Suprapubic skin (tissue), 4 donors: Measurements from ENCODE around the gene CFAP53. TPM values are rescaled to one million over a fixed set of nuclear protein-coding genes. Genes with fewer than 3 reads are reported as not detected.

Source experiments
- DNase-seq, 2 donors: peaks; one replicate each; pipeline ENCODE4 v3.0.0-alpha.2; 2019; ENCODE audit warnings: low spot score in 2 of 2
- H3K27ac ChIP-seq: fragments of 200-600 bp; sonication (generic); one replicate; pipeline ENCODE4 v1.5.1; 2019
- H3K27me3 ChIP-seq: fragments of 200-600 bp; sonication (generic); one replicate; pipeline ENCODE4 v1.5.1; 2019
- H3K36me3 ChIP-seq: fragments of 200-600 bp; sonication (generic); one replicate; pipeline ENCODE4 v1.5.1; 2019
- H3K4me1 ChIP-seq: fragments of 200-600 bp; sonication (generic); one replicate; pipeline ENCODE4 v1.5.1; 2019
- H3K4me3 ChIP-seq: fragments of 200-600 bp; sonication (generic); one replicate; pipeline ENCODE4 v1.5.1; 2019; ENCODE audit warnings: mild to moderate bottlenecking
- H3K9me3 ChIP-seq: fragments of 200-600 bp; sonication (generic); one replicate; pipeline ENCODE4 v1.5.1; 2019
- EP300 ChIP-seq: sonication (generic); formaldehyde crosslinking; IDR thresholded peaks from one replicate; pipeline ENCODE4 v1.6.1; 2017; ENCODE audit warnings: antibody characterized with exemption
- POLR2A ChIP-seq, 2 donors: fragments of 450-650 bp; IDR thresholded peaks; one replicate each; pipeline ENCODE4 v1.6.1; 2017; ENCODE audit warnings: antibody characterized with exemption in 2 of 2, mild to moderate bottlenecking in 2 of 2, moderate library complexity in 2 of 2
- POLR2AphosphoS5 ChIP-seq, 3 donors: sonication (generic); formaldehyde crosslinking; IDR thresholded peaks; one replicate each; pipeline ENCODE4 v1.6.1; 2017; ENCODE audit warnings: antibody characterized with exemption in 3 of 3
- WGBS: methylation state at CpG from one replicate; pipeline ENCODE4 v1.1.5; 2018; 5-methylcytosine and 5-hydroxymethylcytosine counted together
- total RNA-seq, 4 donors: library from RNA; depleted of rRNA; stranded (reverse); fragments of >200 nt; gene quantifications; one replicate each; pipeline ENCODE4 v1.1.0, GENCODE V29; 2016
- TF ChIP-seq, protein P1 (sequence below), 2 donors: fragments of 200-600 bp in 1 of 2; fragments of 450-650 bp in 1 of 2; sonication (generic) in 1 of 2; IDR thresholded peaks; one replicate each; pipeline ENCODE4 v1.5.1; 2016 to 2019; ENCODE audit warnings: antibody characterized with exemption in 2 of 2, mild to moderate bottlenecking in 1 of 2, moderate library complexity in 1 of 2

Gene CFAP53
- total RNA-seq, 4 donors from 2014 or later = 0.34 TPM; not detected in 3

DNA sequence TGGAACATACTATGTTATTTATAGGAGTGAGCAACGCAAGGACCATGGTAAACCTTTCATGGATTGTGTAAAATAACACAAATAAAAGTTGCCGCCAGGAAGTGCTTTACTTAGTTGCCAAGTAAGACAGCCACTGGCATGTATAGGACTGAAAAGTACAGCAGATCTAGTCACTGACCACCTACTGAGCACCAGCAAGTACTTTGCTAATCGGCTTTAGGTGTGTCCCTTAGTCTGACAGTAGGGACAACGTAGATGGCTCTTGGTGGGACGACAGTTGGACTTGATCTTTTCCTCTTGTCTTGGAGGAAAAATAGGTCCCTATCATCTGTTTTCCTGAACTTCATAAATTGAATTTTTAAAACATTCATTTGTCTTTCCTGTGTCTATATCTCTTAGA, 34.8 kb upstream of the CFAP53 start:
- Histone ChIP-seq H3K27ac (no peak overlapping the region), H3K4me1 (peaks cover 12% of the 10 kb centered on the region), H3K9me3 (no peaks in the 10 kb centered on the region), H3K4me3 (no peak overlapping the region), H3K36me3 (no peaks in the 10 kb centered on the region), H3K27me3 (peaks cover 62% of the 10 kb centered on the region)
- no peak for TF ChIP-seq POLR2AphosphoS5 (IDR thresholded peaks at IDR 0.05)
- no peak for TF ChIP-seq EP300
- TF ChIP-seq, protein P1, sequence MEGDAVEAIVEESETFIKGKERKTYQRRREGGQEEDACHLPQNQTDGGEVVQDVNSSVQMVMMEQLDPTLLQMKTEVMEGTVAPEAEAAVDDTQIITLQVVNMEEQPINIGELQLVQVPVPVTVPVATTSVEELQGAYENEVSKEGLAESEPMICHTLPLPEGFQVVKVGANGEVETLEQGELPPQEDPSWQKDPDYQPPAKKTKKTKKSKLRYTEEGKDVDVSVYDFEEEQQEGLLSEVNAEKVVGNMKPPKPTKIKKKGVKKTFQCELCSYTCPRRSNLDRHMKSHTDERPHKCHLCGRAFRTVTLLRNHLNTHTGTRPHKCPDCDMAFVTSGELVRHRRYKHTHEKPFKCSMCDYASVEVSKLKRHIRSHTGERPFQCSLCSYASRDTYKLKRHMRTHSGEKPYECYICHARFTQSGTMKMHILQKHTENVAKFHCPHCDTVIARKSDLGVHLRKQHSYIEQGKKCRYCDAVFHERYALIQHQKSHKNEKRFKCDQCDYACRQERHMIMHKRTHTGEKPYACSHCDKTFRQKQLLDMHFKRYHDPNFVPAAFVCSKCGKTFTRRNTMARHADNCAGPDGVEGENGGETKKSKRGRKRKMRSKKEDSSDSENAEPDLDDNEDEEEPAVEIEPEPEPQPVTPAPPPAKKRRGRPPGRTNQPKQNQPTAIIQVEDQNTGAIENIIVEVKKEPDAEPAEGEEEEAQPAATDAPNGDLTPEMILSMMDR (IDR thresholded peaks at IDR 0.05) = no peak
- no peak for TF ChIP-seq POLR2A (IDR thresholded peaks at IDR 0.05)
- no peak for DNase-seq
- WGBS = 72% methylated on average over 5 of the region's 5 CpGs

DNA sequence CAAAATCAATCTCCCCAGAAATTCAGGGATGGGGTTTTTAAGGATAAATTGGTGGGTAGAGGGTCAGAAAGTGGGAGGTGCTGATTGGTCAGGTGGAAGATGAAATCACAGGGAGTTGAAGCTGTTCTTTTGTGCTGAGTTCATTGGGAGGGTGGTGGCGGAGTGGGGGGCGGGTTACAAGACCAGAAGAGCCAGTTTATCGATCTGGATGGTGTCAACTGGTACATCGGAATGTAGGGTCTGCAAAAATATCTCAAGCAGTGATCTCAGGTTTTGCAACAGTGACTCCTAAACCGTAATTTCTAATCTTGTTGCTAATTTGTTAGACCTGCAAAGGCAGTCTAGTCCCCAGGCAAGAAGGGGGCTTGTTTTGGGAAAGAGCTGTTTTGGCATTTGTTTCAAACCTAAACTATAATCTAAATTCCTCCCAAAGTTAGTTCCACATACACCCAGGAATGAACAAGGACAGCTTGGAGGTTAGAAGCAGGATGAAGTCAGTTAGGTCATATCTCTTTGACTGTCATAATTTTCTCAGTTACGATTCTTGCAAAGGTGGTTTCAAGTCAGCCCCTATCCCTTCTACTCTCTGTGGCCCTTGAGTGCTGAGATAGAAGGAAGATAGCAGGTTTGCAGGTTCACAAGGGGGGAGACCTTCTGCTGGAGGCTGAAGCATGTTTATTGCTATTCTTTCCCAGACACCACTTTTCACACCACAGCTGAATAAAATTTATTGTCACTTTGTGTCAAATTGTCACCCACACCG, 33.5 kb upstream of the CFAP53 start:
- Histone ChIP-seq H3K9me3 (no peaks in the 10 kb centered on the region), H3K36me3 (no peaks in the 10 kb centered on the region), H3K4me3 (no peak overlapping the region), H3K27ac (no peak overlapping the region), H3K27me3 (peaks cover 55% of the 10 kb centered on the region), H3K4me1 (peaks cover 12% of the 10 kb centered on the region)
- TF ChIP-seq, protein P1 (IDR thresholded peaks at IDR 0.05) = no peak
- TF ChIP-seq POLR2A (IDR thresholded peaks at IDR 0.05) = no peak
- TF ChIP-seq EP300 = no peak
- TF ChIP-seq POLR2AphosphoS5 (IDR thresholded peaks at IDR 0.05) = no peak
- DNase-seq = no peak
- 60% methylated on average over 7 of the region's 7 CpGs for WGBS

DNA sequence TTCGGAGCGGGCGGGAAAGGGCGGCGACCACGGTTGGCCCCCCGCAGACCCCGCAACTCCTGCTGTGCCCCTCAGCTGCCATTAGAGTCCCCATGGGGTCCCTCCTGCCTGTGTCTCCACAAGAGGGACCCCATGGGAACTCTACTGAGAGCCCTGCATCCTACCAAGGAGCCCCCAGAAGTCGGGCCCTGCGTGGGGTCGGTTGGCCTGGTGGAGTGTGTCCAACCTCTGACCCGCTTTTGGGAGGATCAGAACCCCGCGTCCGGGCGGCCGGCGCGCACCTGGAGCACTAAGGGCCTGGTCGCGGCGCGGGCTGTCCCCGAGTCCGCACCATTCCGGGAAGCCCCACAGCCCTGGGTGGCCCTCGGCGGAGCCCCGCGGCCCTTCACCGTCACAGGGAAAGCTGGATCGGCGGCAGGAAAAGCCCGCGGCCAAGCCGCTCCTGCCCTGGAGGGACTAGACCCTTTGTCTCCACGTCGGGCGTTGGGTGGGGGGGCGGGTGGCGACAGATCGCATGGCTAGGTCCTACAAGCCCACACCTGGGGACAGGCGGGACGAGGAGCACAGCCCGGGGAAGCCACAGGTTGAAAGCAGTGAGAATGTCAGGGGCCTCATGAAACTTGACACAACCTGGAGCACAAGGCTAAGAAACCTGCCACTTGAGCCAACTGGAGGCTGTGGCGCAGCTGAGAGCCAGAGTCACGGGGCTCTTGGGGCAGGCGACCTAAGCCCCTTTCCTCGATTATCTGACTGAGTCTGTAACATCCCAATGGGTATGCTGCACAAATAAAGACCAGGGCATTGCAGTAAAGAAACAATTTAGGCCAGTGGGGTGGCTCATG, 32.4 kb upstream of the CFAP53 start:
- Histone ChIP-seq H3K27me3 (peaks cover 50% of the 10 kb centered on the region), H3K9me3 (no peaks in the 10 kb centered on the region), H3K4me3 (peak overlapping the region; percentile 47), H3K27ac (no peak overlapping the region), H3K36me3 (no peaks in the 10 kb centered on the region), H3K4me1 (peaks cover 12% of the 10 kb centered on the region)
- WGBS = 83% methylated on average over 5 of the region's 49 CpGs
- no peak for DNase-seq
- TF ChIP-seq EP300 (no peak), POLR2A (IDR thresholded peaks at IDR 0.05) (no peak), POLR2AphosphoS5 (IDR thresholded peaks at IDR 0.05) (no peak)
- TF ChIP-seq, protein P1 (IDR thresholded peaks at IDR 0.05) = no peak

DNA sequence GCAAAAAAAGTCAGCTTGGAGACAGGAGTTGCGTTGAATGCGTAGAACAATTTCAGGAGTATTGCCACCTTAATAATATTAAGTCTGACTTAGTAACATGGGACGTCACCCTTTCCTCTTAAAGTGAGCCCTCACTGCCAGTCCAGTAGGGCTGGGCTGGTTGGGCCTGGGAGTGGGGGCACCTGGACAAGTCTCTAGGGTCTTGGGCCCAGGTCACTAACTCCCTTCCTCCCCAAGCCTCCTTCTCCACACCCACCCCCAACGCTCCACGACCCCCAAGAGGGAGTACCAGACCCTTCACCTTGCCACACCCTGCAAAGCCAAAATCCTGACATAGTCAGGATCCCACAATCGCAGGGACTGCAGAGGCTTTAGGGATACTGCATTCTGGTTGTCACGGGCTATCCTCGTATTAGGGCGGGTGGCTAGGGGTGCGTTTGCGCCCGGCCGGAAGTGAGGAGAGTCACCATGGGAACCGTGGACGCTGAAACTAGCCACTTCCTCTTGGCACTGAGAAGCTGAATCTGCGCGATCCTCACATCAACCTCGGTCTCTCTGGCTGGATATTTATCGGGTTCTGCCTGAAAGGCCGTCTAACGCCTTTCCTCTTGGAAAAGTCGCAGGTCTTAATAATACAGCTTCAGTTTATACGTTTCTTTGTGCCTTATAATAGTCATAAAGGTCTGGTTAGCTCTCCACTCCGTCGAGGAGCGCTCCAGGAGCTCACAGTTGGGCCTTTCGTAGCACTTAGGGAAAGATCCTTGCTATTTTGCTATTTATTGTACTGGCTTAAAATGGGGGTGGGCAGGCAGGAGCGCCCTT, 31.5 kb upstream of the CFAP53 start:
- H3K4me1 ChIP-seq = peaks cover 12% of the 10 kb centered on the region
- H3K9me3 ChIP-seq = no peaks in the 10 kb centered on the region
- H3K4me3 ChIP-seq = peak overlapping the region; percentile 47
- no peak overlapping the region for H3K27ac ChIP-seq
- WGBS = 23% methylated on average over 15 of the region's 28 CpGs
- H3K36me3 ChIP-seq = no peaks in the 10 kb centered on the region
- DNase-seq = peak; percentile 84 to 86
- H3K27me3 ChIP-seq = peaks cover 48% of the 10 kb centered on the region
- TF ChIP-seq POLR2AphosphoS5 (IDR thresholded peaks at IDR 0.05) (no peak), EP300 (no peak), POLR2A (IDR thresholded peaks at IDR 0.05) (no peak)
- TF ChIP-seq, protein P1 (IDR thresholded peaks at IDR 0.05) = no peak
